Measurements from ENCODE around the gene CPSF4L.

DNA sequence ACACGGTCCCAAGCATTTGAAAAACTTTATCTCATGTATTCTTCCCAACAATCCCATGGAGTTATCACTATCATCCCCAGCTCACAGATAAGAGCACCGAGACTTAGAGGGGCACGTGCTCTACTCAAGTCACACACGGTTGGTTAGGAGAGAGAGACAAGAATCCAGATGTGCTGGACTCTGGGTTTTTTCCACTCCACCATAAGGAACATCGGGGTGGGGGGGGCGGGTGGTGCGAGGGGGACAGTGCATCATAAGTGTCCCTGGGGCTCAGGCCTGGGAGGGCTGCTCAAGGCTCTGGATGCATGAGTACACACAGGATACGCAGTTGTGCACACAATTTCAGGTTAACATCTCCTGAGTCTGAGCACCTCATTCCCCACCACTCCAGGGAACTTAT lies 42.8 kb upstream of the CPSF4L start:
- TF ChIP-seq ZNF790 (CRISPR knock-in tag; IDR thresholded peaks at IDR 0.05; ENCODE audit: borderline replicate concordance): no peak
- TF ChIP-seq ZNF274 (CRISPR knock-in tag; IDR thresholded peaks at IDR 0.05): no peak
- no peak for TF ChIP-seq SMARCE1 (IDR thresholded peaks at IDR 0.05; ENCODE audit: borderline replicate concordance)
- TF ChIP-seq TBL1XR1 (IDR thresholded peaks at IDR 0.05; ENCODE audit: borderline replicate concordance, low read length, partially characterized antibody): no peak
- TF ChIP-seq ZNF44 (CRISPR knock-in tag; IDR thresholded peaks at IDR 0.05): no peak
- TF ChIP-seq ATF3 (CRISPR knock-in tag; IDR thresholded peaks at IDR 0.05): no peak
- TF ChIP-seq MED1 (CRISPR knock-in tag; IDR thresholded peaks at IDR 0.05): no peak
- TF ChIP-seq ZNF3 (CRISPR knock-in tag; IDR thresholded peaks at IDR 0.05): no peak
- no peak for TF ChIP-seq TEAD2 (CRISPR knock-in tag; IDR thresholded peaks at IDR 0.05)
- TF ChIP-seq, protein P1, sequence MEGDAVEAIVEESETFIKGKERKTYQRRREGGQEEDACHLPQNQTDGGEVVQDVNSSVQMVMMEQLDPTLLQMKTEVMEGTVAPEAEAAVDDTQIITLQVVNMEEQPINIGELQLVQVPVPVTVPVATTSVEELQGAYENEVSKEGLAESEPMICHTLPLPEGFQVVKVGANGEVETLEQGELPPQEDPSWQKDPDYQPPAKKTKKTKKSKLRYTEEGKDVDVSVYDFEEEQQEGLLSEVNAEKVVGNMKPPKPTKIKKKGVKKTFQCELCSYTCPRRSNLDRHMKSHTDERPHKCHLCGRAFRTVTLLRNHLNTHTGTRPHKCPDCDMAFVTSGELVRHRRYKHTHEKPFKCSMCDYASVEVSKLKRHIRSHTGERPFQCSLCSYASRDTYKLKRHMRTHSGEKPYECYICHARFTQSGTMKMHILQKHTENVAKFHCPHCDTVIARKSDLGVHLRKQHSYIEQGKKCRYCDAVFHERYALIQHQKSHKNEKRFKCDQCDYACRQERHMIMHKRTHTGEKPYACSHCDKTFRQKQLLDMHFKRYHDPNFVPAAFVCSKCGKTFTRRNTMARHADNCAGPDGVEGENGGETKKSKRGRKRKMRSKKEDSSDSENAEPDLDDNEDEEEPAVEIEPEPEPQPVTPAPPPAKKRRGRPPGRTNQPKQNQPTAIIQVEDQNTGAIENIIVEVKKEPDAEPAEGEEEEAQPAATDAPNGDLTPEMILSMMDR (CRISPR knock-in tag; IDR thresholded peaks at IDR 0.05): no peak
- TF ChIP-seq FOXJ3 (CRISPR knock-in tag; IDR thresholded peaks at IDR 0.05; ENCODE audit: borderline replicate concordance): no peak

All from HepG2 (cell line).